Loucy (cell line): ENCODE data around the gene SH3PXD2A.

ENCODE experiments used
- CTCF ChIP-seq: fragments of 200-600 bp; sonication (generic); conservative IDR thresholded peaks from 2 replicates; pipeline ENCODE4 v1.5.1; 2014; ENCODE audit warnings: mild to moderate bottlenecking, antibody characterized with exemption, low read length
- EZH2phosphoT487 ChIP-seq: fragments of 200-600 bp; IDR thresholded peaks from 2 replicates; pipeline ENCODE4 v1.6.1; 2018; ENCODE audit warnings: antibody characterized with exemption, mild to moderate bottlenecking, moderate library complexity, borderline replicate concordance

GRCh38 chr10:103578782-103579382 lies 276.5 kb downstream of the SH3PXD2A start:
- no peak for TF ChIP-seq CTCF
- no peak for TF ChIP-seq EZH2phosphoT487
